ENCODE data around the gene CSK. TPM values are rescaled to one million over a fixed set of nuclear protein-coding genes. Genes with fewer than 3 reads are reported as not detected.

Gene CSK
- total and polyA plus RNA-seq, 2 experiments from 2014 or later = 16.9 to 19.1 TPM

DNA sequence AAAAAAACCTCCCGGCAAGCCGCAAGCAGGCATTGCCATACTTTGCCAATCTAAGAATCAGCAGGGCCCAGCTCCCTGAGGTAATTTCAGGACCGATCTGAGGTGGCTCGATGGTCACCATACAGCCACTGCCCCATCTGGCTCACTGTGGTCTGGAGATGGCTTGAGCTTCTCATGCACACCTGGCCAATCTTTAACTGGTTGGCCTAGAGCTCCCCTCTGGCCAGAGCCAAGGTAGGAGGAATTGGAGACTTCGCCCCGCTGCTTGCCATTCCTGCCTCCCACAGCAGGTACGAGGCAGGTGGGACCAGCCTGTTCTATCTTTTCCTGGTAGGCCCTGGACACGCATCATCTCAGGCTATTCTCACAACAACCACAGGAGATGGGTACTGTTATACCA, 23.1 kb upstream of the CSK start:
- Histone ChIP-seq H3K4me1 (ENCODE audit: insufficient read depth) (no peaks in the 10 kb centered on the region), H3K36me3 (replicated peaks; ENCODE audit: insufficient read depth, low read depth) (no peaks in the 10 kb centered on the region), H3K4me2 (no peak overlapping the region), H3K4me3 (no peak overlapping the region), H3K79me2 (no peaks in the 10 kb centered on the region), H3K27me3 (no peaks in the 10 kb centered on the region), H3K9me2 (replicated peaks; ENCODE audit: insufficient read depth) (no peaks in the 10 kb centered on the region), H4K20me1 (ENCODE audit: insufficient read depth, poor library complexity, severe bottlenecking) (no peaks in the 10 kb centered on the region), H3K27ac (no peak overlapping the region), H2AFZ (no peak overlapping the region), H3K9me3 (ENCODE audit: low read depth) (no peaks in the 10 kb centered on the region)
- 93% methylated on average over 8 of the region's 8 CpGs for WGBS (ENCODE audit: low lambda C conversion rate, missing lambda C conversion rate)
- DNase-seq (ENCODE audit: low spot score) = no peak
- TF ChIP-seq EZH2phosphoT487 (IDR thresholded peaks at IDR 0.05; ENCODE audit: low read depth, severe bottlenecking, unreplicated experiment) (no peak), CTCF (IDR thresholded peaks at IDR 0.05; ENCODE audit: poor library complexity) (no peak), EZH2 (IDR thresholded peaks at IDR 0.05; ENCODE audit: borderline replicate concordance) (no peak)

DNA sequence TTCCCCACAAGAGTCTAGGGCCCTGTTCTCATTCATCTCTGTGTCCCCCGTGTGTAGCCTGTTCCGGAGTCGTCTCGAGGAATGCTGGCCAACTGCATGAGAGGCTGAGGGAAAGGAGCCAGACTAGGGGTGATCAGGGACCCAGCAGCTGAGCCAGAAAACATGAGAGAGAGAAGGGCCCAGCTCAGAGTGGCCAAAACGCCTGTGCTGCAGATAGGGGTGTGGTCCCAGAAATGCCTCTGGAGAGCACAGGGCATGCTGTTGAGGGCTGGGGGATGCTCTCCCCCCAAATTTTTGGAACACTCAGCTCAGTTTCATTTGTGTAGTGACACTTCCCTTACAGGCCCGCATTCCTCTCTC, 19.1 kb upstream of the CSK start:
- Histone ChIP-seq H3K27ac (no peak overlapping the region), H3K9me3 (ENCODE audit: low read depth) (no peaks in the 10 kb centered on the region), H3K4me3 (no peak overlapping the region), H2AFZ (no peak overlapping the region), H3K4me2 (no peak overlapping the region), H3K4me1 (ENCODE audit: insufficient read depth) (no peaks in the 10 kb centered on the region), H3K27me3 (no peaks in the 10 kb centered on the region), H3K36me3 (replicated peaks; ENCODE audit: insufficient read depth, low read depth) (no peaks in the 10 kb centered on the region), H4K20me1 (ENCODE audit: insufficient read depth, poor library complexity, severe bottlenecking) (no peaks in the 10 kb centered on the region), H3K9me2 (replicated peaks; ENCODE audit: insufficient read depth) (no peaks in the 10 kb centered on the region), H3K79me2 (no peaks in the 10 kb centered on the region)
- TF ChIP-seq EZH2 (IDR thresholded peaks at IDR 0.05; ENCODE audit: borderline replicate concordance) = no peak
- no peak for TF ChIP-seq EZH2phosphoT487 (IDR thresholded peaks at IDR 0.05; ENCODE audit: low read depth, severe bottlenecking, unreplicated experiment)
- TF ChIP-seq CTCF (IDR thresholded peaks at IDR 0.05; ENCODE audit: poor library complexity) = no peak
- DNase-seq (ENCODE audit: low spot score) = no peak
- WGBS (ENCODE audit: low lambda C conversion rate, missing lambda C conversion rate) = 65% methylated on average over 6 of the region's 6 CpGs

DNA sequence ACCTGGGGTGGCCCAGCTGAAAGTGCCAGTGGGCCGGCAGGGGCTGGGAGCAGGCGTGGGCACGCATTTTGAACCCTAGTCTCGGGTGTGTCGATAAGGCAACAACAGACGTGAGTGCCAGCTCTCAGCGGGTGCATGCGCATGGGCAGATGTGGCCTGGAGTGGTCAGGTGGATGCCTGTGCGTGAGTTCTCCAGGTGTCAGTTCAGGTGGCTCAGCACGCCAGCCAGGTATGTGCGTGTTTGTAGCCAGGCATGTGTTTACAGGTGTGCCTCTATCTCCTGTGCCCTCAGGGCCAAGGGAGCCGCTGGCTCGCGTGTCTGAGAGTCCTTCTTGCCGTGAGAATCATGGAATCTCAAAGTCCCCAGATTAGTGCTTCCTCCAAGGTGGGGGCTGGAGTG, 18.5 kb upstream of the CSK start:
- Histone ChIP-seq H3K4me2 (no peak overlapping the region), H2AFZ (no peak overlapping the region), H3K27me3 (no peaks in the 10 kb centered on the region), H3K9me2 (replicated peaks; ENCODE audit: insufficient read depth) (no peaks in the 10 kb centered on the region), H3K36me3 (replicated peaks; ENCODE audit: insufficient read depth, low read depth) (no peaks in the 10 kb centered on the region), H3K4me3 (no peak overlapping the region), H4K20me1 (ENCODE audit: insufficient read depth, poor library complexity, severe bottlenecking) (no peaks in the 10 kb centered on the region), H3K9me3 (ENCODE audit: low read depth) (no peaks in the 10 kb centered on the region), H3K27ac (no peak overlapping the region), H3K4me1 (ENCODE audit: insufficient read depth) (no peaks in the 10 kb centered on the region), H3K79me2 (no peaks in the 10 kb centered on the region)
- 78% methylated on average over 15 of the region's 15 CpGs for WGBS (ENCODE audit: low lambda C conversion rate, missing lambda C conversion rate)
- no peak for TF ChIP-seq CTCF (IDR thresholded peaks at IDR 0.05; ENCODE audit: poor library complexity)
- peak; percentile 29 for DNase-seq (ENCODE audit: low spot score)

Data from hepatocyte (in vitro differentiated cells).